HEK293T (cell line): ENCODE results near the gene PGAP3.

Experiments used
- CTCF ChIA-PET: fragments of 350-600 bp; formaldehyde crosslinking; extraction: SDS; loops from one replicate; lab custom pipeline; 2021; ENCODE audit warnings: antibody characterized with exemption, inconsistent platforms; lab: Yijun Ruan, JAX
- POLR2A ChIA-PET: fragments of 350-600 bp; formaldehyde crosslinking; extraction: SDS; loops from one replicate; lab custom pipeline; 2020; ENCODE audit warnings: antibody characterized with exemption, inconsistent platforms; lab: Yijun Ruan, JAX
- DNase-seq: peaks from one replicate; pipeline ENCODE4 v3.0.0; 2012; ENCODE audit warnings: mixed read lengths; ENCODE audit errors: extremely low spot score
- ARNT ChIP-seq: fragments of 450-650 bp; IDR thresholded peaks from 2 replicates; pipeline ENCODE4 v1.6.1; 2017; ENCODE audit warnings: mild to moderate bottlenecking
- BHLHE40 ChIP-seq: fragments of 450-650 bp; IDR thresholded peaks from 2 replicates; pipeline ENCODE4 v1.6.1; 2016; ENCODE audit warnings: mild to moderate bottlenecking, moderate library complexity, borderline replicate concordance
- CTBP1 ChIP-seq: fragments of 450-650 bp; IDR thresholded peaks from 2 replicates; pipeline ENCODE4 v1.6.1; 2016; ENCODE audit warnings: borderline replicate concordance
- ELF4 ChIP-seq: fragments of 450-650 bp; IDR thresholded peaks from 2 replicates; pipeline ENCODE4 v1.6.1; 2017; ENCODE audit warnings: antibody characterized with exemption
- FOXA1 ChIP-seq: fragments of 450-650 bp; IDR thresholded peaks from 2 replicates; pipeline ENCODE4 v1.6.1; 2016; ENCODE audit warnings: mild to moderate bottlenecking
- FOXK2 ChIP-seq: fragments of 450-650 bp; IDR thresholded peaks from 2 replicates; pipeline ENCODE4 v1.6.1; 2016; ENCODE audit warnings: mild to moderate bottlenecking
- FOXM1 ChIP-seq: fragments of 450-650 bp; IDR thresholded peaks from 2 replicates; pipeline ENCODE4 v1.6.1; 2017; ENCODE audit warnings: mild to moderate bottlenecking, borderline replicate concordance
- HDGF ChIP-seq: fragments of 450-650 bp; IDR thresholded peaks from 2 replicates; pipeline ENCODE4 v1.6.1; 2017; ENCODE audit warnings: antibody characterized with exemption, borderline replicate concordance
- L3MBTL2 ChIP-seq: fragments of 450-650 bp; conservative IDR thresholded peaks from 2 replicates; pipeline ENCODE4 v1.6.1; 2016; ENCODE audit warnings: mild to moderate bottlenecking
- LEF1 ChIP-seq: fragments of 450-650 bp; IDR thresholded peaks from 2 replicates; pipeline ENCODE4 v1.6.1; 2017; ENCODE audit warnings: mild to moderate bottlenecking, borderline replicate concordance
- NFRKB ChIP-seq: fragments of 450-650 bp; IDR thresholded peaks from 2 replicates; pipeline ENCODE4 v1.6.1; 2016; ENCODE audit warnings: mild to moderate bottlenecking, moderate library complexity
- PKNOX1 ChIP-seq: fragments of 450-650 bp; IDR thresholded peaks from 2 replicates; pipeline ENCODE4 v1.6.1; 2016
- SP1 ChIP-seq: fragments of 450-650 bp; IDR thresholded peaks from 2 replicates; pipeline ENCODE4 v1.6.1; 2017
- SUZ12 ChIP-seq: fragments of 450-650 bp; IDR thresholded peaks from 2 replicates; pipeline ENCODE4 v1.6.1; 2016; ENCODE audit warnings: mild to moderate bottlenecking
- TARDBP ChIP-seq: fragments of 450-650 bp; IDR thresholded peaks from 2 replicates; pipeline ENCODE4 v1.6.1; 2016
- ZNF384 ChIP-seq: fragments of 450-650 bp; IDR thresholded peaks from 2 replicates; pipeline ENCODE4 v1.6.1; 2016

PGAP3 gene

GRCh38 chr17:39694593-39694992, 6.7 kb upstream of the PGAP3 start:
- no peak for TF ChIP-seq BHLHE40
- TF ChIP-seq LEF1 = no peak
- TF ChIP-seq CTBP1 = no peak
- TF ChIP-seq L3MBTL2 = no peak
- no peak for TF ChIP-seq ELF4
- no peak for TF ChIP-seq FOXM1
- no peak for TF ChIP-seq FOXK2
- no peak for TF ChIP-seq HDGF
- no peak for TF ChIP-seq PKNOX1
- TF ChIP-seq TARDBP = no peak
- no peak for TF ChIP-seq SUZ12
- TF ChIP-seq NFRKB = no peak
- no peak for TF ChIP-seq ARNT
- TF ChIP-seq FOXA1 = no peak
- TF ChIP-seq ZNF384 = no peak
- TF ChIP-seq SP1 = no peak
- ChIA-PET CTCF (no interaction called here), POLR2A (interaction anchor here (1.2 kb wide), 2 partner anchors 58 to 121 kb away, joined by 3 read pairs; no protein-coding TSS in a partner anchor)
- no peak for DNase-seq

- DNase-seq = no peak
- ChIA-PET POLR2A (interaction anchor here (2.1 to 5.3 kb wide), 3 partner anchors 11 to 41 kb away, joined by 12 to 84 read pairs (median 12); partner anchors contain the start of genes ERBB2 and MIEN1), CTCF (no interaction called here)
- TF ChIP-seq SP1 (no peak), ARNT (no peak), BHLHE40 (no peak), L3MBTL2 (no peak), FOXK2 (no peak), FOXM1 (no peak), SUZ12 (no peak), CTBP1 (no peak), NFRKB (no peak), TARDBP (no peak), LEF1 (no peak), HDGF (no peak), ZNF384 (no peak), ELF4 (no peak), FOXA1 (no peak), PKNOX1 (no peak)
Measured at GRCh38 chr17:39688945-39689344, 1.1 kb upstream of the PGAP3 start.

- no peak for DNase-seq
- ChIA-PET CTCF (interaction anchor here (0.6 to 1.4 kb wide), 4 partner anchors 8 to 67 kb away, joined by 3 to 7 read pairs (median 4); no protein-coding TSS in a partner anchor), POLR2A (interaction anchor here (1.0 to 5.3 kb wide), 19 partner anchors 8 to 76 kb away, joined by 3 to 84 read pairs (median 6); partner anchors contain the start of genes ERBB2, MIEN1, PNMT and TCAP)
- no peak for TF ChIP-seq ELF4
- 0 out of 2 replicates have a peak, but pooled peaks have one; percentile 0 for TF ChIP-seq L3MBTL2
Measured at GRCh38 chr17:39688475-39688835, 598 bp upstream of the PGAP3 start.

- no peak for TF ChIP-seq FOXM1
- TF ChIP-seq L3MBTL2 = 0 out of 2 replicates have a peak, but pooled peaks have one; percentile 8
- TF ChIP-seq ARNT = no peak
- no peak for TF ChIP-seq NFRKB
- no peak for TF ChIP-seq FOXK2
- no peak for DNase-seq
- ChIA-PET POLR2A (interaction anchor here (0.6 to 5.3 kb wide), 6 partner anchors 8 to 487 kb away, joined by 3 to 84 read pairs (median 10); partner anchors contain the start of genes ERBB2, RPL19 and TCAP), CTCF (interaction anchor here (1.4 kb wide), 1 partner anchor 34 kb away, joined by 7 read pairs; no protein-coding TSS in a partner anchor)
Measured at GRCh38 chr17:39687101-39687545, 734 bp downstream of the PGAP3 start.

- no peak for DNase-seq
- ChIA-PET CTCF (interaction anchor here (1.1 kb wide), 1 partner anchor 13 kb away, joined by 4 read pairs; no protein-coding TSS in a partner anchor), POLR2A (interaction anchor here (1.0 kb wide), 1 partner anchor 18 kb away, joined by 3 read pairs; no protein-coding TSS in a partner anchor)
- no peak for TF ChIP-seq SUZ12
- TF ChIP-seq L3MBTL2 = no peak
- no peak for TF ChIP-seq ELF4
- TF ChIP-seq FOXA1 = no peak
Measured at GRCh38 chr17:39684369-39685192, 3.3 kb downstream of the PGAP3 start.

- DNase-seq = no peak
- TF ChIP-seq NFRKB (no peak), FOXA1 (no peak), ELF4 (no peak), LEF1 (no peak), FOXK2 (no peak), ARNT (no peak), HDGF (no peak), ZNF384 (no peak), SUZ12 (no peak), PKNOX1 (no peak), L3MBTL2 (no peak)
- POLR2A ChIA-PET = no interaction called here
- CTCF ChIA-PET = no interaction called here
Measured at GRCh38 chr17:39683295-39683939, 4.4 kb downstream of the PGAP3 start.
